Cardiac septum (tissue), 1 donor: ENCODE data around the gene MINAR2. TPM values are rescaled to one million over a fixed set of nuclear protein-coding genes. Genes with fewer than 3 reads are reported as not detected.

ENCODE experiments used
- DNase-seq: peaks from one replicate; pipeline ENCODE4 v3.0.0-alpha.2; 2020; ENCODE audit warnings: low spot score
- intact Hi-C: fragments of 100-400 bp; cut with DNase I; formaldehyde crosslinking; loops from one replicate; pipeline ENCODE4 v1.14.0; 2022
- long read RNA-seq: library from polyadenylated mRNA; unstranded; transcript quantifications from one replicate; pipeline ENCODE4 v2.0.0, GENCODE V29; 2021
- total RNA-seq: library from RNA; stranded (reverse); fragmentation: NEBNext Ultra II Directional; extraction: Animal tissue kit (Norgen Biotek cat#: 25700); gene quantifications from one replicate; pipeline ENCODE4 v1.2.1, GENCODE V29; 2021
- donor health status: DM: no; HTN: no; CAD: no.

The MINAR2 gene, protein sequence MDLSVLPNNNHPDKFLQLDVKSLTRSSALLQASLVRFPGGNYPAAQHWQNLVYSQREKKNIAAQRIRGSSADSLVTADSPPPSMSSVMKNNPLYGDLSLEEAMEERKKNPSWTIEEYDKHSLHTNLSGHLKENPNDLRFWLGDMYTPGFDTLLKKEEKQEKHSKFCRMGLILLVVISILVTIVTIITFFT
- total RNA-seq: not detected
- long read RNA-seq: 0 reads

DNA sequence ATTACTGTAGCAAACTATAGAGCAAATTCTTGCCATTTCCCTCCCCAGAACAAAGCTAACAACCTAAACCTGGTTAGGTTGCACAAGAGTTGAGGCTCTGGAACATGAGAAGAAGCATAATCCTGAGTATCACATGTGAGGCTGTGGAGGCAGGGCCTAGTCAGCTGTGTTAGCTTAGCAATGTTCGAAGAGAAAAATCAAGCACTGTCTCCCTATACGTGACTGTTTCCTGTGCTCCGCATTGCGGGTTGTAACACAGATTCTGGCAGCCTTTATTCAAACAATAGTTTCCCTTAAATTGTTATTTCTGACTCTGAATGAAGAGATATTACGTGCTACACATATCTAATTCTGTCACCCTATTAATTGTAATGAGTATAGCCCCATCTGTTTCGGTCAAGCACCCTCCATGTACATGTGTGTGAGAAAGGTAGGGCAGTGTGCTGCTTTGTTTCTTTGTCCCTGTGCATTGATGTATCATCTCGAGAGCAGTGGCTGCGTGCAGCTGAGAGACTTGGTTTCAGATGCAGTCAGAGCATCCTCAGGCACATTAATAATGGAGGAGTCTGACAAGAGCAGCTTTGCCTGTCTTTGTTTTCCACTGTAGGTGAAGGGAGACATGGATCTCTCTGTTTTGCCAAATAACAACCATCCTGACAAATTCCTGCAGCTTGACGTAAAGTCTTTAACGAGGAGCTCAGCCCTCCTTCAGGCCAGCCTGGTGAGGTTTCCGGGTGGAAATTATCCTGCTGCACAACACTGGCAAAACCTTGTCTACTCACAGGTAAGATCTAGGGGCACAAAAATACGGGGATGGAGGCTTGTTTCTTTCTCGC, at the start of gene MINAR2:
TSS of gene MINAR2 (plus strand) at position 523 of the 836 bp plus-strand sequence. CDS start at position 620, 97 bp downstream.
- no peak for DNase-seq
- intact Hi-C loops: no loop called here

DNA sequence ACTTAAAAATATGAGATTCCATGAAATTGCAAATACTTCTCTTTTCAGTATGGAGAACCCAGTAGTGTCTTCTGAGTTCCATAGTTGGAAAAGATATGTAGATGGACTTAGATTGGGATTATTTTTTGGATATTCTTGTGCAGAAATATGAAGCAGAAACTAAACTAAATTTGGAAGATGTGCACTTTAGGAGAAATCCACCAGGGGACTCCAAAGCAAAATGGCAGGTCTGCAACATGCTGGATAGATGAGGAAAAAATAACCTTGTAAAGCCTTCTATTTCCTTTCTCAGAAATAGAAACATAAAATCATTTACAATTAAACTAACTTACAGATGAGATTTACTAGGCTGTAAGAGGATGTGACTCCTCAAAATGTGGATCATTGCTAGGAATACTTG, 49.2 kb upstream of the MINAR2 start:
- no peak for DNase-seq
- intact Hi-C loops: no loop called here

DNA sequence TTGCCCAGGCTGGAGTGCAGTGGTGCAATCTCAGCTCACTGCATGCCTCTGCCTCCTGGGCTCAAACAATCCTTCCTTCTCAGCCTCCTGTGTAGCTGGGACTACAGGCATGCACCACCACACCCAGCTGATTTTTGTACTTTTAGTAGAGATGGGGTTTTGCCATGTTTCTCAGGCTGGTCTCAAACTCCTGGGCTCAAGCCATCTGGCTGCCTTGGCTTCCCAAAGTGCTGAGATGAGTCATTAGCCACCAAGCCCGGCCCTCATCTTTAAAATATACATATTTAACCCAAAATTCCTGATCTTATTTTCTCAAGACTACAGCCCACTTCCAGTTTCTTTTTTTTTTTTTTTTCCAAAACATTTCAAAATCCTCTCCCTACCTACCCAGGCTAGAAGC, 31.7 kb upstream of the MINAR2 start:
- no peak for DNase-seq
- intact Hi-C loops: no loop called here

DNA sequence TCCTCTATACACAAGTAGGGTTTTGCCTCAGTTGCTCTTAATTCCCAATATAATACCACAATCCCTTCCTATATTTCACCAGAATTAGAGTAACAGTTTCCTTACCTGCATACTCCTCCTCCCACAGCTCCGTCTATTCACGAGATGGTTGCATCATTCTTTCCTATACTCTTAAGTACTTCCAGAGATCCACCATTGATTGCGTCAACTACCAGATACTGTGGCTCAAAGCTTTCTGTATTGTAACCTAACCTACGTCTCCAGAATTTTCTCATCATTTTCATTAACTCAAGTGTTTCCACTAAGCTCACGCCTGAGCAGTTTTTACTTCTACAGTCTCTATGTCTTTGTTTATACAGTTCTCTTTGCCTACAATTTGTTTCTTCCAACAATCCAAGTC, 31.2 kb upstream of the MINAR2 start:
- intact Hi-C loops: no loop called here
- DNase-seq: no peak

- DNase-seq: no peak
- intact Hi-C loops: no loop called here
These were observed 30.1 kb upstream of the MINAR2 start for GRCh38 chr5:129717751-129718310.

DNA sequence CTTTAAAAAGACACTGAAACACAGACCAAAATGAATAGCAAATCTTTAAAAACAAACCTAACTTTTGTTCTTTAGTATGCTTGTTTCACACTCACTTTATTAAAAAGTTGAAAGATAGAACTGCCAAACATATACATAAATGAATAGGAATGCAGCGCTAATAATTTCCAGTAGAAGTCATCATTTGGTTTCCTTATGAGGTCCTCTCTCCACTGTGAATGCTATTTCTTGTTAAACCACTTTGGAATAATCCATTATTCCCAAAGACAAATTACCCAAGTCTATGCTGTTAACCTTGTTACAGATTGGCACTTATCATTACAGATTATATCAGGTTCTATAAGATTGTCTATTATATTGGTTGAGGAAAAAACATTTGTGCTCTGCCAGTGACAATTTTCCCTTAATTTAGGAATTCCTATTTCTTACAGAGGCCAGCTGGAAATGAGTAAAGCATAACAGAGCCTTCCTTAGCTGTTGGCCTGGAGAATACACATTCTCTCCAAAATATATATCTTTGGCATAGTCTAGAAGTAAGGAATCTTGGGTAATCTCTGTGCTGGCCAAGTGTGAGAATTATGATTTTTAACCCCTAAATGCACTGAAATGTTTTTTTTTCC, 29.3 kb upstream of the MINAR2 start:
- intact Hi-C loops: no loop called here
- no peak for DNase-seq

GRCh38 chr5:129724222-129724621, 23.7 kb upstream of the MINAR2 start:
- intact Hi-C loops: no loop called here
- no peak for DNase-seq

- intact Hi-C loops: no loop called here
- no peak for DNase-seq
These were observed 23.2 kb upstream of the MINAR2 start for GRCh38 chr5:129724647-129725046.

DNA sequence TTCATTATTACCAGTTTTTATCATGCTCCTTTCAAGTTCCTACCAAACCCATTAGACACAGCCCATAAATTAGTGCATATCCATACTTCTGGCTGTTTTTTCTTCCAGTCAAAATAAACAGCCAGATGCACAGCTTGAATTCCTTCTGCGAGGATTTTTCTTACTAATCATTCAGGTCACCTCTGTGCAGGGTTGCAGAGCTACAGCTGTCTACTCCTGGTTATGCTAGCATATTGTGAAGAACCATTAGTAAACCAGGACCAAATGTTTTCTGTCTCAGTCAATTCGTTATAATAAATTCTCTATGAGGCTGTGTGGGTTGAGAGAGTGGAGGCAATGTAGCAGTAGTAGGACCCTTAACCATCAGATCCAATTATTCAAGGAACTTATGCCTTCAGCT, 8.1 kb upstream of the MINAR2 start:
- intact Hi-C loops: no loop called here
- no peak for DNase-seq

GRCh38 chr5:129743541-129744187, 4.2 kb upstream of the MINAR2 start:
- intact Hi-C loops: no loop called here
- no peak for DNase-seq

GRCh38 chr5:129745997-129746396, 1.9 kb upstream of the MINAR2 start:
- DNase-seq: no peak
- intact Hi-C loops: no loop called here

GRCh38 chr5:129746876-129747275, 1.0 kb upstream of the MINAR2 start:
- no peak for DNase-seq
- intact Hi-C loops: no loop called here

GRCh38 chr5:129748913-129749880, 1.3 kb downstream of the MINAR2 start:
- intact Hi-C loops: no loop called here
- no peak for DNase-seq

DNA sequence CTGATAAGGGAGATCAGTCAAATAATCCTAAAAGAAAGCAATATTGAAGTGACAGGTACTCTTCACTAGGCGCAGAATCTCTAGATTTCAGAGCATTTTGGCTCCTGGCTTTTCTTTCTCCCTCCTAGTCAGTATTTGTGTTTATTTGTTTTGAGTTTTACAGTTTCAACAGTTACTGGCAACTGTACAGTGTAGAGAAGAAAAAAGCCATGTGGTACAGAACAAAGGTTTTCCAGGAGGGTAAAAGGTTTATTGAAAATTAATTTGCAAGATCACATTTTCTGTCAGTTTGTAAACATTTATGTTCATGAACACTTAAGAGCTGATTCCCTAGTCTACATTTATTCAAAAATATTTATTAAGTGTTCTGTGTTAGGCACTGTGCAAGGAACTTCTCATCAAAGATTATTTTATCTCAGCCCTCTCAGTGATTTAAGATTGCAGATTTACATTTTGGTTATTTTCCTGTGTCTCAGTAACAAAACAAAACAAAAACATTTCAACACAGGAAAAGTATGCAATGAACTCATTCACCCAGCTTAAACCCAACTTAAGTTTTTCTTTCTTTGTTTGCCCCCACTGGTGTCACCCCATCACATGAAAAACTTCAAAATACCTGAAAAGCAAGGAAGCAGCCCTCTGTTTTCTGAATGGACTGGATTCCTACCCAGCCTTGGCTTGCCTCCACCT, 12.9 kb downstream of the MINAR2 start:
- intact Hi-C loops: no loop called here
- DNase-seq: no peak

DNA sequence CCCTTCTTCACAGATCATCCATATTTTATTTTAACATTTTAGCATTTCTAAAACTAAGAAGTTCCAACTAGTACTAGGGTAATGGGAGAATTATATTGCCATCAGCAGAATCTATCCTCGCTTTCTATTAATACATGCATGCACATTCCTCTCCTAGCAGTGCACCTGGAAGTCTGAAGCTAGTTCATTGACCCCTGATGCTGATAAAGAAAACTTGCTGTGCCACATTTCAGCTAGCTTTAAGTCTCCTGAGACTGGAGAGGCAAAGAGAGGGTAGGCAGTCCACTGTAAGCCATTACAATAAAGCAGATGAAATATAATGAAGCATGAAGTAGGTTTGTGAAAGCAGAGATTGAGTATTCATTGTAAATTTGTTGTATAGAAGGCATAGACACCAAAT, 15.8 kb downstream of the MINAR2 start:
- no peak for DNase-seq
- intact Hi-C loops: no loop called here

- intact Hi-C loops: loop anchor here (5.0 kb wide), 2 partner anchors 594 to 864 kb away; no protein-coding TSS in a partner anchor
- no peak for DNase-seq
These were observed 18.9 kb downstream of the MINAR2 start for GRCh38 chr5:129766798-129767197.

- no peak for DNase-seq
- intact Hi-C loops: loop anchor here (5.0 kb wide), 2 partner anchors 596 to 866 kb away; no protein-coding TSS in a partner anchor
These were observed 20.1 kb downstream of the MINAR2 start for GRCh38 chr5:129767927-129768380.

DNA sequence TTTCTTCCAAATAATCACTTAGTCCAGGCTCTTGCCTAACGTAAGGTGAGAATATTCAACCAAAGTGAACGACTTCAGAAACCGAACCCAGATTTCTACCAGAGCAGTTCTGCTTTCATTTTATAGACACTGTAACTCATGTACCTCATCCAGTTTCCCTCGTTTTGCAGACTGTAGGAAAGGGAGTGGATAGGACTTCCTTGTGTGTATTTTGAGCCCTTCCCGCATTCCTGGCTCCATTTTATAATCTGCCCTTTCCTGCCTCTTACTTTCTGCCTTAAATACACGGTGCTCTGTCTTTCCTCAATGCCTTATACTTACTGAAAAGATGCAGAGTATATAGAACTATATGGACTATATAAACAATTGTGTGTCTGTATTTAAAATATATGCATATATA, 20.8 kb downstream of the MINAR2 start:
- DNase-seq: no peak
- intact Hi-C loops: loop anchor here (5.0 kb wide), 2 partner anchors 596 to 866 kb away; no protein-coding TSS in a partner anchor
